Sigmoid colon (tissue), 7 donors: ENCODE measurements around the gene ZNF44. TPM values are rescaled to one million over a fixed set of nuclear protein-coding genes. Genes with fewer than 3 reads are reported as not detected.

Experiments
- DNase-seq: peaks from one replicate; pipeline ENCODE4 v3.0.0-alpha.2; 2019
- H3K27ac ChIP-seq, 4 donors: fragments of 200-600 bp; sonication (generic); one replicate each; pipeline ENCODE4 v1.5.1; 2016 to 2019; ENCODE audit warnings: mild to moderate bottlenecking in 1 of 4
- H3K27me3 ChIP-seq, 3 donors: fragments of 200-600 bp; sonication (generic); one replicate each; pipeline ENCODE4 v1.5.1; 2019; ENCODE audit warnings: mild to moderate bottlenecking in 1 of 3
- H3K36me3 ChIP-seq, 4 donors: fragments of 200-600 bp; sonication (generic); one replicate each; pipeline ENCODE4 v1.5.1; 2016 to 2019
- H3K4me1 ChIP-seq, 4 donors: fragments of 200-600 bp; sonication (generic); one replicate each; pipeline ENCODE4 v1.5.1; 2017 to 2019
- H3K4me3 ChIP-seq, 4 donors: fragments of 200-600 bp; sonication (generic); one replicate each; pipeline ENCODE4 v1.5.1; 2017 to 2019; ENCODE audit warnings: mild to moderate bottlenecking in 2 of 4, moderate library complexity in 1 of 4
- H3K9me3 ChIP-seq, 4 donors: fragments of 200-600 bp in 3 of 4; sonication (generic) in 3 of 4; one replicate each; pipeline versions ENCODE4 v1.5.1 to v1.6.1; 2013 to 2019
- EP300 ChIP-seq, 4 donors: sonication (generic); formaldehyde crosslinking; IDR thresholded peaks; one replicate each; pipeline ENCODE4 v1.6.1; 2017; ENCODE audit warnings: antibody characterized with exemption in 4 of 4
- POLR2A ChIP-seq, 2 donors: fragments of 450-650 bp; IDR thresholded peaks; one replicate each; pipeline ENCODE4 v1.6.1; 2016; ENCODE audit warnings: antibody characterized with exemption in 2 of 2, mild to moderate bottlenecking in 2 of 2, moderate library complexity in 2 of 2
- POLR2AphosphoS5 ChIP-seq, 4 donors: sonication (generic); formaldehyde crosslinking; IDR thresholded peaks; one replicate each; pipeline ENCODE4 v1.6.1; 2017; ENCODE audit warnings: antibody characterized with exemption in 4 of 4
- WGBS, 2 donors: extraction: QIAGEN DNeasy Blood & Tissue Kit; methylation state at CpG; one replicate each; pipeline ENCODE4 v1.1.7; 2013; 5-methylcytosine and 5-hydroxymethylcytosine counted together
- intact Hi-C: fragments of 100-400 bp; cut with DNase I; formaldehyde crosslinking; loops from one replicate; pipeline ENCODE4 v1.15.1; 2023
- polyA plus RNA-seq, 3 donors: library from polyadenylated mRNA; stranded (reverse); fragments of 200-250 nt; gene quantifications; one replicate each; pipeline ENCODE4 v1.2.3, GENCODE V29; 2013
- total RNA-seq, 4 donors: library from RNA; depleted of rRNA; stranded (reverse); fragments of >200 nt; gene quantifications; one replicate each; pipeline ENCODE4 v1.1.0, GENCODE V29; 2016
- TF ChIP-seq, protein P1 (sequence below), 4 experiments: fragments of 450-650 bp in 3 of 4; fragments of 200-600 bp in 1 of 4; IDR thresholded peaks; one replicate each; pipeline ENCODE4 v1.5.1; 2016 to 2019; ENCODE audit warnings: antibody characterized with exemption in 4 of 4, mild to moderate bottlenecking in 3 of 4, moderate library complexity in 2 of 4
- donor health status: healthy with polysubstance abuse.
- donor health status: Bipolar disorder and iron deficiency.
- donor health status: healthy.

The ZNF44 gene
- total and polyA plus RNA-seq, 7 donors: 6.4 to 16.3 (median 9.6) TPM

DNA sequence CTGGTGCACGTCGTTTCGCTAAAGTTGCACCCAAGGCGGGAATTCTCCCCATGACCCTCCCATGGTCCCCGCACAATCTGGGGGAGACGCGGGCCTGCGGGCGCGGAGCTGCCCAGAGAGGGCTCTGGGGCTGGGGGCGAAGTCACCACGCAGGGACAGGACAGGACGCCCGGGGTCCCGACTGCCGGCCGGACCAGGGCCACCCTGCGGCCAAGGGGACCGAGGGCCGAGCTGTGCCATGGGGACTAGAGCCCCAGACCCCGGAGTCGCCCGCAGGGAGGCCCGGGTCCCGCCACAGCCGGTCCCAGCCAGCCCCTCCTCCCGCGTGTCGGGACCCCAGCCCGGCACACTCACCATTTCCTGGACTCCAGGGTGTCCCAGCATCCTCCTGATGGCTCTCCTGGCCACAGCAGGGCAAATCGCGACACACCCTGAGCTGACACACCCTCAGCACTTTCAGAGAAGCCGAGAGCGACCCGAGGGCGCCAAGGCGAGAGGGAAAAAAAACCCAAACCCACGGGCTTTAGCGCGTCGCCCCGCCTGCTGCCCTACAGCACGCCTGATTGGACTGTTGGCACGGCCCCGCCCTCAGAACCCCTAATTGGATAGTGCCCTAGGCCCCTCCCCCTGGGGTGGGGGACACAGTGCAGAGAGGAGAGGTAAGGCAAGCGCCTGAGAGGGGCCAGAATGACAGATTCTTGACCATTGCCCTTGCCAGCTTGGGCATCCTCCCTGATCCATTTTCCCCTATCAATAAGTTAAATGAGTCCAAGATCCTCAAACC is 28.6 kb downstream of the ZNF44 start:
- Histone ChIP-seq H3K27me3 (no peaks in the 10 kb centered on the region), H3K9me3 (peaks cover 0 to 30% (median under 1%) of the 10 kb centered on the region in 4 donors), H3K4me3 (no peak overlapping the region), H3K4me1 (no peaks in the 10 kb centered on the region), H3K36me3 (peaks cover 0 to 13% (median under 1%) of the 10 kb centered on the region in 4 donors), H3K27ac (no peak overlapping the region)
- DNase-seq: no peak
- intact Hi-C loops: no loop called here
- no peak for TF ChIP-seq POLR2A (IDR thresholded peaks at IDR 0.05)
- TF ChIP-seq EP300 (IDR thresholded peaks at IDR 0.05): no peak
- TF ChIP-seq, protein P1, sequence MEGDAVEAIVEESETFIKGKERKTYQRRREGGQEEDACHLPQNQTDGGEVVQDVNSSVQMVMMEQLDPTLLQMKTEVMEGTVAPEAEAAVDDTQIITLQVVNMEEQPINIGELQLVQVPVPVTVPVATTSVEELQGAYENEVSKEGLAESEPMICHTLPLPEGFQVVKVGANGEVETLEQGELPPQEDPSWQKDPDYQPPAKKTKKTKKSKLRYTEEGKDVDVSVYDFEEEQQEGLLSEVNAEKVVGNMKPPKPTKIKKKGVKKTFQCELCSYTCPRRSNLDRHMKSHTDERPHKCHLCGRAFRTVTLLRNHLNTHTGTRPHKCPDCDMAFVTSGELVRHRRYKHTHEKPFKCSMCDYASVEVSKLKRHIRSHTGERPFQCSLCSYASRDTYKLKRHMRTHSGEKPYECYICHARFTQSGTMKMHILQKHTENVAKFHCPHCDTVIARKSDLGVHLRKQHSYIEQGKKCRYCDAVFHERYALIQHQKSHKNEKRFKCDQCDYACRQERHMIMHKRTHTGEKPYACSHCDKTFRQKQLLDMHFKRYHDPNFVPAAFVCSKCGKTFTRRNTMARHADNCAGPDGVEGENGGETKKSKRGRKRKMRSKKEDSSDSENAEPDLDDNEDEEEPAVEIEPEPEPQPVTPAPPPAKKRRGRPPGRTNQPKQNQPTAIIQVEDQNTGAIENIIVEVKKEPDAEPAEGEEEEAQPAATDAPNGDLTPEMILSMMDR (IDR thresholded peaks at IDR 0.05): no peak
- TF ChIP-seq POLR2AphosphoS5 (IDR thresholded peaks at IDR 0.05): no peak
- WGBS, 2 donors: 76 to 85% methylated on average over 46 of the region's 46 CpGs

DNA sequence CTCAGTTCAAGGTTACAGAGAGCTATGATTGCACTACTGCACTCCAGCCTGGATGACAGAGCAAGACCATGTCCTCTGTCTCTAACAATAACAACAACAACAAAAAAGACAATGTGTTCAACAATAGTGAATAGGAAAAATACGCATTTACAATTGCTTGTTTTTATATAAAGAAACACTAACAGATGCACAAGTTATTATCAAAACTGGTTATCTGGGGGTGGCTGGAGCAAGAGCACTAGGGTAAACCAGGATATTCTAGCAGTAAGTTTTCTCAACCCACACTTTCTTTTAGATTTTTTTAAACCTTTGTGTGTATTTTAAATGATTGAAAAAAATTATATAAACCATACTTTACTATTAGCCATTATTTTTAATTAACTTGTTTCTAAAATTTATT is 33.1 kb downstream of the ZNF44 start:
- DNase-seq: no peak
- no peak for TF ChIP-seq POLR2AphosphoS5 (IDR thresholded peaks at IDR 0.05)
- no peak for TF ChIP-seq EP300 (IDR thresholded peaks at IDR 0.05)
- TF ChIP-seq, protein P1 (IDR thresholded peaks at IDR 0.05): no peak
- TF ChIP-seq POLR2A (IDR thresholded peaks at IDR 0.05): no peak
- Histone ChIP-seq H3K4me1 (no peaks in the 10 kb centered on the region), H3K27me3 (no peaks in the 10 kb centered on the region), H3K9me3 (peaks cover 0 to 17% (median under 1%) of the 10 kb centered on the region in 4 donors), H3K4me3 (no peak overlapping the region), H3K36me3 (no peaks in the 10 kb centered on the region), H3K27ac (no peak overlapping the region)
- 96 to 100% methylated on average over 1 of the region's 1 CpG for WGBS, 2 donors
- intact Hi-C loops: no loop called here

DNA sequence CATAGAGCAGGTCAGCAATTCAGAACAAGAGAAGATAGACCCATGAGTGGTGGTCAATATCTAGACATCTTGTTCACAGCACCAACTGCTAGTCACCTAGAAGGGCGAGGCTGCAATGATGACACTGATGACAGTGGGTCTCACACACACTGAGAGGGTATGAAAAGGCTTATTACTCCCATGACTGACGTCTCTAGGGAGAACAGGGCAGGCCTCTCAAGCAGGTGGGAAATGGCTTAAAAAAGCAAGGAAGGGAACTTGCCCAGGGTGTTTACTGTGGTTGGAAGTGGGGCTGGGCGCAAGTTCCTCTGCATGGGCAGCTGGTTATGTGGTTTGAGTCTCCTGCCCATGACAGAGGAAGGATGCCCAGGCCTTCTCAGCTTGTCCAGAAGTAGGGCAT is 33.8 kb downstream of the ZNF44 start:
- intact Hi-C loops: no loop called here
- DNase-seq: no peak
- WGBS, 2 donors: 86 to 93% methylated on average over 3 of the region's 3 CpGs
- no peak for TF ChIP-seq EP300 (IDR thresholded peaks at IDR 0.05)
- TF ChIP-seq POLR2A (IDR thresholded peaks at IDR 0.05): no peak
- no peak for TF ChIP-seq POLR2AphosphoS5 (IDR thresholded peaks at IDR 0.05)
- TF ChIP-seq, protein P1 (IDR thresholded peaks at IDR 0.05): no peak
- Histone ChIP-seq H3K27me3 (no peaks in the 10 kb centered on the region), H3K36me3 (no peaks in the 10 kb centered on the region), H3K4me3 (no peak overlapping the region), H3K4me1 (no peaks in the 10 kb centered on the region), H3K27ac (no peak overlapping the region), H3K9me3 (peaks cover 0 to 14% (median under 1%) of the 10 kb centered on the region in 4 donors)

DNA sequence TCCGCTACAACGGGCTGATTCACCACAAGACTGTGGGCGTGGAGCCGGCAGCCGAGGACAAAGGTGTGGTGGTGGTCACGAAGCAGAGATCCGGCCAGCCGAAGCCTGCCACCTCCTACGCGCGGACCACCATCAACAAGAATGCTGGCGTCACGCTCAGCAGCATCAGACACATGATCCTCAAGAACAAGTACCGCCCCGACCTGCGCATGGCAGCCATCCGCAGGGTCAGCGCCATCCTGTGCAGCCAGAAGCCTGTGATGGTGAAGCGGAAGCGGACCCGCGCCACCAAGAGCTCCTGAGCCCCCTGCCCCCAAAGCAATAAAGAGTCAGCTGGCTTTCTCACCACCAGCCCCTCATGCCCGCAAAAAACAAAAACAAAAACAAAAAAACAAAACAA is 34.4 kb downstream of the ZNF44 start:
- Histone ChIP-seq H3K4me3 (no peak overlapping the region), H3K36me3 (no peaks in the 10 kb centered on the region), H3K4me1 (no peaks in the 10 kb centered on the region), H3K9me3 (peaks cover 0 to 11% (median under 1%) of the 10 kb centered on the region in 4 donors), H3K27ac (no peak overlapping the region), H3K27me3 (no peaks in the 10 kb centered on the region)
- intact Hi-C loops: no loop called here
- WGBS, 2 donors: 97 to 99% methylated on average over 23 of the region's 23 CpGs
- no peak for DNase-seq
- no peak for TF ChIP-seq EP300 (IDR thresholded peaks at IDR 0.05)
- TF ChIP-seq, protein P1 (IDR thresholded peaks at IDR 0.05): no peak
- no peak for TF ChIP-seq POLR2AphosphoS5 (IDR thresholded peaks at IDR 0.05)
- TF ChIP-seq POLR2A (IDR thresholded peaks at IDR 0.05): no peak
